HG03469 (cell line): ENCODE data around the gene KRT33A.
"Not testable (repeated sequence)": the region's sequence is repeated elsewhere in the genome, so short reads cannot be mapped to it uniquely, and the experiment has no call there.

Experiments
- ATAC-seq: cut with Tn5 transposase; IDR thresholded peaks from one replicate; pipeline ENCODE4 v1.9.1; 2021; ENCODE audit warnings: mild to moderate bottlenecking, moderate library complexity, moderate number of reproducible peaks; ENCODE audit not compliant: unreplicated experiment

Gene KRT33A

GRCh38 chr17:41366070-41366469 lies 15.4 kb upstream of the KRT33A start:
- ATAC-seq, result no peak

GRCh38 chr17:41363881-41364280 lies 13.3 kb upstream of the KRT33A start:
- ATAC-seq, result no peak

GRCh38 chr17:41360296-41360995 lies 9.8 kb upstream of the KRT33A start:
- ATAC-seq, result no peak

- no peak for ATAC-seq
Measured at GRCh38 chr17:41354536-41354935, 3.9 kb upstream of the KRT33A start.

- no peak for ATAC-seq
Measured at GRCh38 chr17:41352597-41353366, 2.2 kb upstream of the KRT33A start.

- no peak for ATAC-seq
Measured at GRCh38 chr17:41351177-41351576, 549 bp upstream of the KRT33A start.

GRCh38 chr17:41347869-41348760 lies 2.5 kb downstream of the KRT33A start:
- no peak for ATAC-seq

- ATAC-seq, result not testable (repeated sequence)
Measured at GRCh38 chr17:41346421-41346820, 4.2 kb downstream of the KRT33A start.

GRCh38 chr17:41345992-41346391 lies 4.6 kb downstream of the KRT33A start:
- no peak for ATAC-seq

GRCh38 chr17:41343029-41343428 lies 7.6 kb downstream of the KRT33A start:
- ATAC-seq, result no peak

- no peak for ATAC-seq
Measured at GRCh38 chr17:41340934-41341861, 9.4 kb downstream of the KRT33A start.

- ATAC-seq, result no peak
Measured at GRCh38 chr17:41340494-41340893, 10.1 kb downstream of the KRT33A start.

GRCh38 chr17:41339571-41340172 lies 11.0 kb downstream of the KRT33A start:
- ATAC-seq, result no peak

- no peak for ATAC-seq
Measured at GRCh38 chr17:41338961-41339485, 11.6 kb downstream of the KRT33A start.

- no peak for ATAC-seq
Measured at GRCh38 chr17:41335747-41336146, 14.9 kb downstream of the KRT33A start.

- no peak for ATAC-seq
Measured at GRCh38 chr17:41334385-41335305, 16.0 kb downstream of the KRT33A start.

GRCh38 chr17:41333836-41334235 lies 16.8 kb downstream of the KRT33A start:
- ATAC-seq, result no peak

- ATAC-seq, result no peak
Measured at GRCh38 chr17:41333098-41333497, 17.5 kb downstream of the KRT33A start.

GRCh38 chr17:41332239-41332638 lies 18.4 kb downstream of the KRT33A start:
- no peak for ATAC-seq
